Neural cell (in vitro differentiated cells): Measurements from ENCODE around the gene OR3A3.

Experiments
- CTCF ChIP-seq: fragments of 450-650 bp; IDR thresholded peaks from 2 replicates; pipeline ENCODE4 v1.5.1; 2014; ENCODE audit warnings: antibody characterized with exemption, mild to moderate bottlenecking, moderate library complexity; ENCODE audit not compliant: poor library complexity, severe bottlenecking
- EZH2 ChIP-seq: fragments of 200-600, 300-800 bp; shearing (Covaris generic), sonication (generic); IDR thresholded peaks from 2 replicates; pipeline ENCODE4 v1.6.1; 2014; ENCODE audit warnings: antibody characterized with exemption, low read length, borderline replicate concordance, mild to moderate bottlenecking; ENCODE audit not compliant: insufficient read depth, poor library complexity, severe bottlenecking

GRCh38 chr17:3381957-3382356 is 29.2 kb upstream of the OR3A3 start:
- TF ChIP-seq CTCF (no peak), EZH2 (no peak)
